GM18951 (cell line): ENCODE results near the gene MIB1.
"Not testable (repeated sequence)": the region's sequence is repeated elsewhere in the genome, so short reads cannot be mapped to it uniquely, and the experiment has no call there.

ENCODE experiments used
- POLR2A ChIP-seq: IDR thresholded peaks from 4 replicates; pipeline ENCODE4 v1.6.1; 2011; ENCODE audit warnings: mild to moderate bottlenecking; ENCODE audit not compliant: insufficient read length, insufficient read depth; ENCODE audit errors: extremely low read depth
- in situ Hi-C: fragments of 300-500 bp; cut with MboI; formaldehyde crosslinking; loops from one replicate; pipeline ENCODE4 v1.12.0; 2022; ENCODE audit warnings: low sequenced_read_pairs, mixed read lengths, inconsistent platforms; ENCODE audit not compliant: unreplicated experiment

The MIB1 gene

DNA sequence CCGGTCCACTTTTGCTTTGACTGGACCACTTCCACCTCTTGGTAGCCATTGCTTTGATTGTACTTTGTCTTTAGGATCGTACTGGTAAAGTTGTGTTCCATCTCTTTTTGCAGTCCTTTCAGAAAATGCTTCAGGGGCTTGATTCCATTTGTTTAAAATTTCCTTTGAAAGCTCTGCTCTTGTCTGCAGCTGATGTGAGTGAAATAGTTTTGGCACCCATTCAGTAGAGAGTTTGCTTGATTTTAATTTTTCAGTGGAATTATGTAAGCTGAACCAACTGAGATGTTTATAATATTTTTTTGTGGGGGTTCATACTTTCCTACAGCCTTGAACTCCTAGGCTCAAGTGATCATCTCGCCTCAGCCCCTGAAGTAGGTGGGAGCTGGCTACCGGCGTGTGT, 7.6 kb upstream of the MIB1 start:
- in situ Hi-C loops: no loop called here
- TF ChIP-seq POLR2A: no peak

- in situ Hi-C loops: no loop called here
- TF ChIP-seq POLR2A: no peak
Observed at GRCh38 chr18:21735452-21736015, 5.1 kb upstream of the MIB1 start.

- in situ Hi-C loops: not testable (repeated sequence)
Observed at GRCh38 chr18:21736926-21737325, 3.7 kb upstream of the MIB1 start.

DNA sequence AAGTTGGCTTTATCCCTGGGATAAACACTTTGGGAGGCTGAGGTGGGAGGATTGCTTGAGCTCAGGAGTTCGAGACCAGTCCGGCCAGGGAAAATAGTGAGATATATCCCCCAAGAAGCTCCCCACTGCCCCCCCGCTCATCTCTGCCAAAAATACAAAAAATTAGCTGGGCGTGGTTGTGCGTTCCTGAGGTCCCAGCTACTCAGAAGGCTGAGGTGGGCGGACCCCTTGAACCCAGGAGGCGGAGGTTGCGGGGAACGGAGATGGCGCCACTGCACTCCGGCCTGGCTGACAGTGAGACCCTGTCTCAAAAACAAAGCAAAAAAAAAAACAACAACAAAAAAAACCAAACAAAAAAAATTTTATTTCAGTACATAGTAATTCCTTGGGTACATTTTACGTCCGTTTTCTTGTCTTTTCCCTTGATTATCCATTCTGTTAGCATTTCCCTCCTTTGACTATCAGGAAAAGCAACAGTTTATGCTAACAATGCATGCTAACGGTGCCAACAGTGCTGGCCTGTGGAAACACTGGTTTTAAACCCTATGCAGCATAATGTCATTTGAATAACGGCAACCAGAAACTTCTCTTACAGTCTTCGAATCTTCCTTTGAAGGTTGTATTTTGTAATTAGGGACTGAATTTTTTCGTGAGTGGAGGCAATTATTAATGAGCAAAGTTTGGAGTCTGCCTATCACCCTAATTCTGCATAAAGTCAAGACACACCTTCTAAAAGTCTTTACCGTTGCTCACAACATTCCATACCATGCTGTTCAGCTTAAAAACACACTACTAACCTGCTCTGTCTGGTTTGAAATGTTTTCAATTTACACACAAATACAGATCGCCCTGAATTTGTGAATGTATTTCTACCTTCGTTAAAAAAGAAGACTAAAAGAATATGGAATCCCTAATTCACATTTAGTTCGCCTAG, 721 bp upstream of the MIB1 start:
- no peak for TF ChIP-seq POLR2A
- in situ Hi-C loops: no loop called here

DNA sequence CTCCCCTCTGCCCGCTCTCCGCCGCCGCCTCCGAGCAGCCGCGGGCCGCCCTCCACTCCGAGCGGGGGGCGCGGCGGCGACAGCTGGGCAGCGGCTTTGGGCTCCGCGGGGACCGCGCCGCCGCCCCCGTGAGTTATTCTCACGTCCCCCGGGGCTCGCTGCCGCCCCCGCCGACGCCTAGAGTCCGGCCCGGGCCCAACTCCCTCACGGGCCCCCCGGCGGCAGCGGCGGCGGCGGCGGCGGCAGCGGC, 645 bp downstream of the MIB1 start:
- TF ChIP-seq POLR2A: no peak
- in situ Hi-C loops: no loop called here

GRCh38 chr18:21741562-21742314, 1.1 kb downstream of the MIB1 start:
- in situ Hi-C loops: no loop called here
- no peak for TF ChIP-seq POLR2A

GRCh38 chr18:21742315-21742687, 1.7 kb downstream of the MIB1 start:
- TF ChIP-seq POLR2A: no peak
- in situ Hi-C loops: no loop called here

DNA sequence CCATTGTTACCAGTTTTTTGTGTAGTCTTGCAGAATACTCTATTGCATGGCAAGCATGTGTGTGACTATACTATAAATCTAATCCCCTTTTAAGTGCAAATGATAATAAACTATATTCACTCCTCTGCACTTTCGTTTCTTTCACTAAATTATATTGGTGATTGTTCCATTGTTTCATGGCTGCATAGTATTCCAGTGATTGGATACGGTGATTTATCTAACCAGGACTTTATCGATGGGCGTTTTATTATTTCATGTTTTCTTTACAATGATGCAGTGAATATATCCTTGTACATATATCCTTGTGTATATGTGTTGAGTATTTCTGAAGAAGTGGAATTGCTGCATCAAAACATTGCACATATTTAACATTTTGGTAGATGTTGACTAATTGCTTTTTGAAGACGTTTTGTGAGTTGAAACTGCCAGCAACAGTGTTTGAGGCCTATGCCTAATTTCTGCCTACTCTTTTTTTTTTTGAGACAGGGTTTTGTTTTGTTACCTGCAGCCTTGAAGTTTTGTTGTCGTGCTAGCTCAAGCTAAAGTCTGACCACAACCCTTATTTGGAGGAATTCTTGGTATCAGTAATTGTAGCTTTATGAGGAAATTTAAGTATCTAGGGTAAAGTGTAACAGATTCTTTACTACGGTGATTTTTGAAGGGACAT, 2.7 kb downstream of the MIB1 start:
- in situ Hi-C loops: no loop called here
- no peak for TF ChIP-seq POLR2A

DNA sequence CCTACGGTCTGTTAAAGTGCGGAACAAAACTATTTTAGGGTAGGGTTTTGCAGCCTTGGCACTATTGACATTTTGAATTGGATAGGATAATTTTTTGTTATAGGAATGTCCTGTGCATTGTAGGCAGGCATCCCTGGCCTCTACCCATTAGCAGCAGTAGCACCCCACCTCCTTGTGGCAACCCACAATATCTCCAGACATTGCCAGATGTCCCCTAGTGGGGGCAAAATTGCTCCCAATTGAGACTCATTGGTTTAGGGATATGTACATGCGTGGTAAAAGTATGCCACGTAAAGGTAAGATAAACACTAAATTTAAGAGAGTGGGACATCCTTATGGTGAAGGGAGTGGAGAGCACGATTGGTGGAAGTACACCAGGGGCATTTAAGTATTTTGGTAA, 4.6 kb downstream of the MIB1 start:
- in situ Hi-C loops: no loop called here
- no peak for TF ChIP-seq POLR2A

GRCh38 chr18:21747268-21747667, 6.7 kb downstream of the MIB1 start:
- in situ Hi-C loops: no loop called here
- no peak for TF ChIP-seq POLR2A

GRCh38 chr18:21747764-21748693, 7.4 kb downstream of the MIB1 start:
- TF ChIP-seq POLR2A: no peak
- in situ Hi-C loops: no loop called here

GRCh38 chr18:21757833-21758232, 17.2 kb downstream of the MIB1 start:
- no peak for TF ChIP-seq POLR2A
- in situ Hi-C loops: no loop called here
